ENCODE results near the gene PLS1. TPM values are rescaled to one million over a fixed set of nuclear protein-coding genes. Genes with fewer than 3 reads are reported as not detected.

Gene PLS1
- total RNA-seq, 1 donor from 2014 or later, result 14.6 TPM

GRCh38 chr3:142642956-142643355 lies 46.8 kb downstream of the PLS1 start:
- TF ChIP-seq CTCF (conservative IDR thresholded peaks at IDR 0.05), result no peak
- Mint-ChIP-seq H3K27me3 (no peaks in the 10 kb centered on the region), H3K9me3 (no peaks in the 10 kb centered on the region), H3K4me1 (ENCODE audit: unreplicated experiment) (no peaks in the 10 kb centered on the region), H3K4me3 (no peak overlapping the region), H3K36me3 (no peaks in the 10 kb centered on the region), H3K27ac (no peak overlapping the region)
- DNase-seq (ENCODE audit: extremely low spot score, unreplicated experiment), result no peak

GRCh38 chr3:142644502-142644901 lies 48.3 kb downstream of the PLS1 start:
- Mint-ChIP-seq H3K36me3 (no peaks in the 10 kb centered on the region), H3K27ac (no peak overlapping the region), H3K4me3 (no peak overlapping the region), H3K9me3 (no peaks in the 10 kb centered on the region), H3K27me3 (no peaks in the 10 kb centered on the region), H3K4me1 (ENCODE audit: unreplicated experiment) (no peaks in the 10 kb centered on the region)
- DNase-seq (ENCODE audit: extremely low spot score, unreplicated experiment), result no peak
- TF ChIP-seq CTCF (conservative IDR thresholded peaks at IDR 0.05), result no peak

GRCh38 chr3:142645236-142645793 lies 49.1 kb downstream of the PLS1 start:
- no peaks in the 10 kb centered on the region for H3K27me3 Mint-ChIP-seq
- no peaks in the 10 kb centered on the region for H3K4me1 Mint-ChIP-seq (ENCODE audit: unreplicated experiment)
- no peaks in the 10 kb centered on the region for H3K9me3 Mint-ChIP-seq
- H3K4me3 Mint-ChIP-seq, result no peak overlapping the region
- no peak overlapping the region for H3K27ac Mint-ChIP-seq
- no peak for DNase-seq (ENCODE audit: extremely low spot score, unreplicated experiment)
- H3K36me3 Mint-ChIP-seq, result peaks cover under 1% of the 10 kb centered on the region
- TF ChIP-seq CTCF (conservative IDR thresholded peaks at IDR 0.05), result no peak

- no peak for DNase-seq (ENCODE audit: extremely low spot score, unreplicated experiment)
- Mint-ChIP-seq H3K27ac (no peak overlapping the region), H3K36me3 (peaks cover 5% of the 10 kb centered on the region), H3K4me1 (ENCODE audit: unreplicated experiment) (no peaks in the 10 kb centered on the region), H3K4me3 (no peak overlapping the region), H3K9me3 (no peaks in the 10 kb centered on the region), H3K27me3 (no peaks in the 10 kb centered on the region)
- no peak for TF ChIP-seq CTCF (conservative IDR thresholded peaks at IDR 0.05)
Measured at GRCh38 chr3:142646020-142646785, 50.0 kb downstream of the PLS1 start.

- TF ChIP-seq CTCF (conservative IDR thresholded peaks at IDR 0.05), result no peak
- Mint-ChIP-seq H3K9me3 (no peaks in the 10 kb centered on the region), H3K4me3 (no peak overlapping the region), H3K36me3 (peaks cover 5% of the 10 kb centered on the region), H3K27ac (no peak overlapping the region), H3K27me3 (no peaks in the 10 kb centered on the region), H3K4me1 (ENCODE audit: unreplicated experiment) (no peaks in the 10 kb centered on the region)
- DNase-seq (ENCODE audit: extremely low spot score, unreplicated experiment), result no peak
Measured at GRCh38 chr3:142647856-142648255, 51.7 kb downstream of the PLS1 start.
